HG02885 (cell line): ENCODE measurements around the gene RAD21L1.

Experiments
- ATAC-seq: cut with Tn5 transposase; IDR thresholded peaks from one replicate; pipeline ENCODE4 v1.9.1; 2021; ENCODE audit warnings: mild to moderate bottlenecking; ENCODE audit not compliant: unreplicated experiment, poor library complexity

Gene RAD21L1

DNA sequence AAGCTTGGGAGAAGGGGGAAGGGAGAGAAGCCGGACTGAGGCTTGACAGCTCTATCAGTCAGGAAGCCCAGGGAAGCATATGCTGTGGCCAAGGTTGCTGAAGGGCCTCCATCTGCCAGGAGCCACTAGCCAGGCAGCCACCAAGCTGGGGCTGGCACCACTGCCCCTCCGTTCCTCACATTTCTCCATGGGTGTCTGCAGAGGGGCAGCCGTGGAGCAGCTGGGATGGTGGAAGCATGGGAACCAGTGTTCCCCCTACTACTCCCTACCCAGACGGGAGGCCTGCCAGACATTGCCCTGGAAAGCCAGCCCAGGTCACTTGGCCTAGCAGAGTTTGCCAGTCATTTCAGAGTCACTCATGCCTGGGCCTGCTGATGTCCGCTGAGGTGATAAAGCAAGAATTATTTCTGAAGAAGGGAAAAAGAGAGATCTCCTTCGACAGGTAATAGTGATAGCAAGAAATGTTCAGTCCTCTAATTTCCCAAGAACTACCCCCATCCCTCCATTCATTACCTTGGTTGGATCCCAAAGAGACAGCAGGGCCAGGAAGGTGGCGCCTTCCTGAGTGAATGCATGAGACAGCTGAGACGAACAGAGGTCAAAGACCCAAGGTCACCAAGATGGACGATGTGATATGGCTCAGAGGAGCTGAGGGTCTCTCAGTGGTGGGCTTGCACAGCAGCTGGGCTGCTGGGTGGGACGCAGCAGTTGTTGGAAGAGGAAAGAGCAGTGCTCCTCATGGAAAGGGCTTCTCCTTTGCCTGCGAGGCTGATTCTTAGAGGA, 62.1 kb downstream of the RAD21L1 start:
- no peak for ATAC-seq

DNA sequence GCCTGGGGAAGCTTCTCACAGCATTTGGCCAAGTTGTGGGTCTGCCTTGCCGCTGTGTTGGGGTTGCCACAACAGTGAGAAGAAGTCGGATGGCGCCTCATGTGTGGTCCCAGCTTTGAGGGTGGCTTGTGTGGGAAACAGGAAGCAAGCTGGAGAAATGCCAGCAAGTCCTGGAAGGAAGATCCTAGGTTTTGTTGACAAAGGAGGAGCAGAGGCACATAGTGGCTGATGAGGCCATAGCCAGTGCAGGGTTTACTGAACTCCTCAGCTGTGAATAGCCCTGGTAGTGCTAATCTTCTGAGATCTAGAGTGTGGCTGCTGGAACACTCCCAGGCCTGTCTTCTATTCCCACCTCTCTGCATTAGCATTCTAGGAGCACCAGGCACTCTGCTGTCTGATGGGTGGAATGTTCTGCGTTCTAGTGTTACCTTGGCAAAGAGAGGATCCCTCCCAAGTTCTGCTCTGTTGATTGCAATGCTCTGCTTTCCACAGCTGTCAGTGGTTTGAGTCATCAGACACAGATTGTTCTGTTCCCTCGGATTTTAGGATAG, 65.4 kb downstream of the RAD21L1 start:
- ATAC-seq: no peak

DNA sequence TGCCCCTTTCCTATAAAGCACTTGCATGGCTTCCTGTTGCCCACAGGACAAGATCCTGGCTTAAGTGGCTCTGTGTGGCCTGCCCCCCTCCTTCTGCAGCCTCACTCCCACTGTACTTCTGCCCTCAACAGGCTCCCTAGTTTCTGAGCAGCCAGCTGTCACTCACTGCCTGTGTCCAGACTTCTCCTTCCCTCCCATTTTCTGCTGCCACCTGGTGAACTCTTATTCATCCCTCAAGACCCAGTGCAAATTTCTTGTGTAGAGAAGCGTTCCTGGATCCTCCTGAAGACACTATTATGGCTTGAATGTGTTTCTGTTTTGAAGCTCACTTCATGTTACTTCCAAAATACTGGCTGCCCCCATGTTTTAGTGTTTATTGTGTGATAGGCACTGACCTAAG, 66.8 kb downstream of the RAD21L1 start:
- ATAC-seq: no peak

DNA sequence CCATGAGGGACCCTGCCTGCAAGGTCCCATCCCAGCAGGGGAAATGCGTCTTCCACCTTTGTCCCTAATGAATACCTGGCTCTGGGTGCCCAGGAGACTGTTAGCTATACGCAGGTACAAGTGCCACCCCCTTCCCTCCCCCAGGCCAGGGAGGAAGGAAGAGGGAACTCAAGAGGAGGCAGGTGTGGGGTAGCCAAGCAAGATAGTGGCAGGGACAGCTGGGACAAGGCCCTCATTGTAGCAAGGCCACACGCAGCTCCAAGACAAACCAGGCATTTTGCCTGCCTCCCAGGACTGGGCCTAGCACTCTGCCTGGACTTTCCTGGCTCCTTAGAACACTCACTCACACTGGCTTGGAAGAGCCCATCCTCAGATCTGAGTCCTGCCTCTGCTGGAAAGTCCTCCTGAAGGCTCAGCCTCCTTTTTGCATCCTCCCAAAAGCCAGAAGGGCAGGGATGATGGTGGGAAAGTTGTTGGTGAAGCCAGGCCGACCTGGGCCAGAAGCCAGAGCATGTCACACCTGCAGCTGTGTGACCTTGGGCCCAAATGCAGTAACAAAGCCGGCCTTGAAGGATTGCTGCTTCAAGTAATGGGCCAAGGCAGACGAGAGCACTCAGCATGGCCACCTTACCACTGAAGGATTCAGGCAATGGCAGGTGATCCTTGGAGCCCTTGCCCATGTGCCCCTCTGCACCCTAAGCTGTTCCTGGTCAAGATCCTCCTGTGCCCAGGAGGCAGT, 68.0 kb downstream of the RAD21L1 start:
- ATAC-seq: no peak

DNA sequence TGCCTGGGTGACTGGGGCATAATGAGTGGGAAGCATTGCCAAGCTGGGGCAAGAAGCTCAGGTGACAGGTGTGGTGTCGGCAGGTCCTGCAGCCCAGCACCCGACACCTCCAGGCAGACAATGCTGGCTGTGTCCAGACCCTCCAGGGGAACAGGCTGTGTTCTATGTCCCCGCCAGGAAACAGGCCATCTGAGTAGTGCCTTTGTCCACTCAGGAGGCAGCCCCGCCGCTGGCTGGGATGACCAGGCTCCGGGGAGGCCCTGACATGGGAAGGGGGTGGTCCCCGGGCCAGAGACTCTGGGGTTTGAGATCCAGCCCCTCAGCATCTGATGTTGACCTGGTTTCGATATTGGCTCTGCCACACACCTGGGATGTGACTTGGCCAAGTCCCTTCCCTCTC, 68.7 kb downstream of the RAD21L1 start:
- no peak for ATAC-seq

DNA sequence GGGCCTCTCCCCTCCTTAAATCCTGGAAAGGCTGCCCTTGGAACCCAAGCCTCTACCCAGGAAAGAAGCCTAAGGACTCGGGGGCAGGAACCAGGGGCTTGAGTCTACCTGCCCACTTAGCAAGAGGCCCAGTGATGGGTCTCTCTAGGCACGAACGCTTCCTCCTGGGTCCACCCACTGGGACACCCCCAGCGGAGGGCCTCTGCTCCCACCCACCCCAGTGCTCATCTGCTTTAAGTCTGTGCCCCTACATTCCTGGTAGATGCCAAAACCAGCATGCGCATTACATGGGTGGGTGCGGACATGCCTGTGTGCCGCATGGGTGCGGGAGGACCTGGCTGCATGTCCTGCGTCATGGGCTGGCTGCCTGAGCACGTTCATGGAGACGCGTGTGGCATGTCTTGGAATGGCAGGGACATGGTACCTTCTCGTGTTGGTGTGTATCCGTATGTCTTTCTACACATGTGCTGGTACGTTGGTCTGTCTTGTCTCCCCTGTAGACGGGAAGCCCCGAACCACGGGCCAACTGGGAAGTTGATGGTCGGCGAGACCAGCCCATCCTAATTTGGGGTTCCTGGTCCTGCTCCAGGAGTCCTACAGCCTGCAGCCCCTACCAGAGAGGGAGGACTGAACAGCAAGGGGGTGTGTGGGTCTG, 69.6 kb downstream of the RAD21L1 start:
- ATAC-seq: no peak

DNA sequence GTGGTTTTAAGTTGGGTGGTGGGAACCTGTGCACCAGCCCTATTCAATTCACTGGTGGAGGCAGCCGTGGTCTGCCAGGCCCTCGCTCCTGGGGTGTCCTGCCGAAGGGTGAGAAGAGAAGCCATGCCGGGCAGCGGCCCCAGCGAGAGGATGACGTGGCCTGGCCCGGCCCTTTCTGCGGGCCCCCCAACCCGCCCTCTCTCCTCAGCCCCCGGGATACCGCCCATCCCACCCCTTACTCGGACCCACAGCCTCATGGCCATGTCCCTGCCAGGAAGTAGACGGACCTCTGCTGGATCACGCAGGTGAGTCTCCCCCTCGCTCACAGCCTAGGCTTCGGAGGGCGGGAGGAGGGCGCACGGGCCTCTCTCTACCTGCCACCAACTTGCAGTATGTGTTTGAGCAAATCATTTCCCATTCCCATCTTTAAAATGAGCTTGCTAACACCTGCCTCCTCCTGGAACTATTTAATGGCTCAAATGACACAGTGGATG, 70.3 kb downstream of the RAD21L1 start:
- ATAC-seq: no peak

DNA sequence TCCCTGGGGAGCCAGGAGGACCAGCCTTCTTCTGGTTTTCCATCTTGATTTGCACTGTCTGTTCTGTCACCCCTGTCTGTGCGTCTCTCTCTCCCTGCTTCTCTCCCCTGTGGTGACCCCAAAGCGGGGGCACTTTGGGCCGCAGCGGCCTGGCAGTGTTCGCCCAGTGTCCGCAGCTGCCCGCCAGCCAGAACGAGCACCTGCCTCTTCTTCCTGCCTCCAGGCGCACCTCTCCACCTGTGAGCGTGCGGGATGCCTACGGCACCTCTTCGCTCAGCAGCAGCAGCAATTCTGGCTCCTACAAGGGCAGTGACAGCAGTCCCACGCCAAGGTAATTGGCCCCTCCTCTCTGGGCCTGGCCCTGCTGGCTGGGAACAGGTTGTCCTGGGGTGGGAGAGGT, 71.1 kb downstream of the RAD21L1 start:
- no peak for ATAC-seq

DNA sequence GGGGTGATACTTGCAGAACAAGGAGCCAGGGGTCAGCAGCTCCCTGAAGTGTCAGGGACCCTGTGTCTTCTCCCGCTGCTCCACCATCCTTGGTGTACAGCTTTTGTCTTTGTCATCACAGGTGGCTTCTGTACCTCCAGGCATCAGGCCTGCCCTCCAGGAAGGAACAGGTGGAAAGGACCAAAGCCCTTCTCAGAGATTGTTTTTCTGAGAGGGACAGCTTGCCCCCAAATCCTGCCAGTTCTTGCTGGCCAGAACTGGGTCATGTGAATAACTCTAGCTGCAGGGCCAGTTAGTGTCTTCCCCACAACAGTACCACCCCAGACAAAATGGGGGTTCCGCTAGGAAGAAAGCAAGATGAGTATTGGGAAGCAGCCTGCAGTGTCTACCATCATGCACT, 71.6 kb downstream of the RAD21L1 start:
- ATAC-seq: no peak

DNA sequence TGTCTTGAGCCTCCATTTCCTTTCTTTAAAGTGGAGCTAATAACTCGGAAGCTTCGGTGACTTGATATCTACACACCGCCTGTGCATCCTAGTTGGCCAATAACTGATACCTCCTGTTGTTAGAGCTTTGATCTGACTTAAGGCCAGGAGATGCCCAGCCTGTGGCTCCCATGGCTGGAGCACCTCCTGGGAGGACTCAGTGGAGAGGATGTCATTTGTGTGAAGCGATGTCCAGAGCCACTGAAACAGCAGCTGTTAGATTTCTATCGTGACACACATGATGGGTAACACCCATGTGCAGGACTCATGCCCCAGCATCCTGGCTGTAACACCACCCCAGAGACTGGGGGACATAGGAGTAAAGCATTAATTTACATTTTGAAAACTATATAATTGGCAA, 72.3 kb downstream of the RAD21L1 start:
- ATAC-seq: no peak

DNA sequence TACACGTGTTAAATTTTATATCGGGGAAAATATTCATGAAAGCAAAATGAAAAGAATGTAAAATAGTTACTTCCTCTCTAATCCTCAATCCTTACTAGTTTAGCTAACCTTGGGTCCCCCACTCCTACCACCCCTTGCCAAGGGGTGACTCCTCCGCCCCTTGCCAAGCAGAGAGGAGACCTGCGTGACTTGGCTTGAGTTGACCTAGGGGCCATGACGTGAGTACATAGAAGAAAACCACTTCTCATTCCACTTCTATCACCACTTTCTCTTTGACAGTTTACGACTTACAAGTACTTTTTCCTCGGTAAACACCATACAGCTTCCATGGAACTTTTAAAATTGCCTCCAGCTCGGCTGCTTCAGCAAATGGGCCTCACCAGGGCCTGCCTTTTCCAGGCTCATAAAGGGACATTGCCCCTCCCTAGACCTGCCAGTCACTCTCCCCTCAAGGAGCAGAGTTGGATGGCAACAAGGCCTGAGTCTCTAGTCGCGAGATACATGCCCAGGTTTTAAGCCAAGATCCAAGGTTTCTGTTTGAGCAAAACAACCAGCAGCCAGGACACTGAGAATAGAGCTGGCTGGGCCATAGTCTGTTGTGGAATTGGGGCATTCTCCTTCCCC, 73.2 kb downstream of the RAD21L1 start:
- ATAC-seq: no peak

DNA sequence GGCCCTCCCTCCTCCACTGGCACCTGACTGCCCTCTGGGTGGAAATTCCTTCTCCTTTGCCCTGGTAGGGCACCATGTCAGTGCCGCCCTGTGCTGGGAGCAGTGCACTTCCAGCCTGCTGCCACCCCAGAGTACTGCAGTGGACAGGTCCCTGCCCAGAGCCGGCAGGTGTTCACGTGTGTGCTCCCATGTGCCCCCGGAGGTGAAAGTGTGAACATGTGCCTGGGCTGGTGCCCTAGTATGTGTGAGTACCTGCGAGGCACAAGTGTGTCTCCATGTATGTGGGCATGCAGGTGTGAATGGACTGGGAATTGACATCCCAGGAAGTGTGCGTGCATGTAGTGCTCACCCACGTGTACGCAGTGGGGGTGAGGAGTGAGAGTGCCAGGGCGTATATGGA, 73.7 kb downstream of the RAD21L1 start:
- ATAC-seq: no peak

DNA sequence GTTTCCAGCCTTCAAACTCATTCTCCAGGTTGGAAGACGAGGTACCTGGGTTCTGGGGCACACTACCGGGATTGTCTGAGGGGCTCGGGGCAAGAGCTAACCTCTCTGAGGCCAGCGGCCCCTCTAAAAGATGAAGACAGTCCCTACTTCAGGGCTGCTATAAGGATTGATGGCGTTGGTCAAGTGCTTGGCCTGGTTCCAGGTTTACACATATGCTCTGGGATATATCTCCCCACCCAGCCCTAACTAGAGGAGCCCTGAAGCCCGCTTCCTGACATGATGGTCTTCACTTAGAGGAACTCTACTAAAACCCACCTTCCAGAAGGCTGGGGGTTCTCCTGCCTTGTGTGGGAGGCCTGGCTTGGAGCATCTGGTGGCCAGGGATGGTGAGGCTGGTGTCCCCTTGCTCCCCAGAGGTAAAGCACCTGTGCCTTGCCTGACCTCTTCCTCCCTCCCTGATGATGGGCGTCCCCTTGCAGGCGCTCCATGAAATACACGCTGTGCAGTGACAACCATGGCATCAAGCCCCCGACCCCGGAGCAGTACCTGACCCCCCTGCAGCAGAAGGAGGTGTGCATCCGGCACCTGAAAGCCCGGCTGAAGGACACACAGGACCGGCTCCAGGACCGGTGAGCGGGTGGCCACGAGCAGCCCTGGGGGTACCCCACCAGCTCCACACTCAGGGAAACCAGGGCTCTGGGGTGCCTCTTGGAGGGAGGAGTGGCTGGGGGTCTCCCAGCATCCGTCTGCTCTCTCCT, 74.4 kb downstream of the RAD21L1 start:
- ATAC-seq: no peak

DNA sequence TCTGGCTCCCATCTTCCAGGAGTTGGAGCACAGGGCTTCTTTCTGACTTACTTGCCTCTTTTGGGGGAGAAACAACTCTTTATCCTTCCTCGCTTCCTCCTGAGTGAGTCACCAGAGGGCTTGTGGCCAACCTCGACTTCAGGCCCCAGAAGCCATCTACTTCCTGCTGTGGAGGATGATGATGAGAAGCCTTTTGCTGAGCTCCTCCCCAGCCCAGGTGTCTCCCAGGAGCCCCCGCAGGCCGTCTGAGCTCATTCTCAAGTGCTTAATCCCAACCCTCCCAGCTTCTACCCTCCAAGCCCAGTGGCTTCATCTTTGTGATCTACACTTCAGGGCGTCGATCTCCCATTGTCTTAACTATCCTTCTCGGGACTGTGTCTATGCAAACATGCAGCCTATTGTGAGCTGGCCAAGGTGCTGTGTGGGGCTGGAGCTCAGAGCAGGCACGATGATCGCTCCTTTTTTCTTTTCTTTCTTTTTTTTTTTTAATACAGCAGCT, 75.2 kb downstream of the RAD21L1 start:
- no peak for ATAC-seq

DNA sequence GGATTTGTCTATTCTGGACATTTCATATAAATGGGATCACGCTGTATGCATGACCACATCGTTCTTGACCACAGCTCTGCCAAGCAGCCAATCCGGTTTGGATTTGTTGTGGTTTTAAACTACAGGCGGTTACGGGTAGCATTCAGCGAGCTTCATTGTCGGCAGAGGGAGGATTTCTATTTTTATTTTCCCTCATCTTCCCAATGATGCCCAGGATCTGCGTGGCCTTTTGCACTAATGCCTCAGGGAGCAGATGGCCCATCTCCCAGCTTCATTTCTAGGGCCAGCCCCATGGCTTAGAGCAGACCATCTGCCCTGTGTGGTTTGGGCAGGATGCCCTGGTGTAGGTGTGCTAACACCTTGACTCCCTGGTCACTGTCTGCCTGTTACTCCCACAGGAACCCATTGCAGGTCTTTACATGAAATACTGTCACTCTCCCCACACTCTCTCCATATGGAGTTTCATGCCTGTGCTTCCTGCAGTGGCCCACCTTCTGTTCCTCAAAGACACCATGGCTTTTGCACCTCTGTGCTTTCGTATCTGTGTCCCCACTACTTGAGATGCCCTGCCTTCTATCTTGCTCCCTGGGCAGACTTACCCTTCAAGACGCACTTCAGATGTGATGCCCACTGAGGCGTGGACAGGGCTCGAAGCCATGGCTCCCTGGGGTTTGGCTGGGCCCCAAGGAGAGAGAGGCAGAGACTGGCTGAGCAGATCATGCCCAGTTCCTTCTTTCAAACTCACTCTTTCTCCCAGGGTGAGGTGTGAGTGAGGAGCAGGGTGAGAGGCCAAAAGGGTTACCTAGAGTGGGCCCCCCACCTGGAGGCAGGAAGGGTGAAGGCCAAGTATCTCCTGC, 77.1 kb downstream of the RAD21L1 start:
- ATAC-seq: no peak

DNA sequence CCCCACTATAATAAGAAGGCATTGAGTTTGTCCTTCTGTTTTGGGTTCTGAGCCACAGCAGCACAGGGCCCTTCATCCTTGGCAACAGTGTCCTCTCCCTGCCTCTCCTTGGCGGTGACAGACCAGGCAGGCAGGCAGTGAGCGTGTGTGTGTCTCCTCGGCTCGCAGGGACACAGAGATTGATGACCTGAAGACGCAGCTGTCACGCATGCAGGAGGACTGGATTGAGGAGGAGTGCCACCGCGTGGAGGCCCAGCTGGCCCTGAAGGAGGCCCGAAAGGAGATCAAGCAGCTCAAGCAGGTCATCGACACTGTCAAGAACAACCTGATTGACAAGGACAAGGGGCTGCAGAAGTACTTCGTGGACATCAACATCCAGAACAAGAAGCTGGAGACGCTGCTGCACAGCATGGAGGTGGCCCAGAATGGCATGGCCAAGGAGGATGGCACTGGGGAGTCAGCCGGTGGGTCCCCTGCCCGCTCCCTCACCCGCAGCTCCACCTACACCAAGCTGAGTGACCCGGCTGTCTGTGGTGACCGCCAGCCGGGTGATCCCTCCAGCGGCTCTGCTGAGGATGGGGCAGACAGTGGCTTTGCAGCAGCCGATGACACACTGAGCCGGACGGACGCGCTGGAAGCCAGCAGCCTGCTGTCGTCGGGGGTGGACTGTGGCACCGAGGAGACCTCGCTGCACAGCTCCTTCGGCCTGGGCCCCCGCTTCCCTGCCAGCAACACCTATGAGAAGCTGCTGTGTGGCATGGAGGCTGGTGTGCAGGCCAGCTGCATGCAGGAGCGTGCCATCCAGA, 79.1 kb downstream of the RAD21L1 start:
- ATAC-seq: no peak
